ENCODE data around the gene NFIX.

The NFIX gene

DNA sequence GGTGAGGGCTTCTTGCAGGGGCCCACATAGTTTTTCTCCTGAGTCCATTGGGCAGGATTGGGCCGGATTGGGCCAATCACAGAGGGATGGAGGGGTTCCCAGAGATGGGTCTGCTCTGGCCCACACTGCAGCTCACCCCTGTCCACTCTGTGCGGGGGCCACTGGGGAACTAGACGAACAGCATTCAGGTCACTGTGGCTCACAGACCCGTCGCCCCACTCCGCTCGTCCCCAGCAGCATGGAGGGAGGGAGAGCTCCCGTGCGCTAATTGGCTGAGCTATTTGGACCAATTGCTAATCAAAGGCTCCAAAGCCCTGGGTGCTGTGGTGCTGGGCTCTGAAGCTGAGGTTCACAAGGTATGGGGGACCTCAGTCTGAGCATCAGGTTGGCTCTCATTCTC lies 134.1 kb downstream of the NFIX start:
- Histone ChIP-seq H3K27ac (no peak overlapping the region), H3K4me3 (ENCODE audit: low read depth in 1 of 2, low read length in 1 of 2) (no peak overlapping the region), H3K36me3 (peaks cover 11% of the 10 kb centered on the region), H3K27me3 (no peaks in the 10 kb centered on the region), H3K9me3 (no peaks in the 10 kb centered on the region), H3K4me1 (ENCODE audit: control insufficient read depth in 1 of 2, insufficient read depth in 1 of 2, low read depth in 1 of 2, low read length in 1 of 2) (no peaks in the 10 kb centered on the region)
- TF ChIP-seq, protein P1, sequence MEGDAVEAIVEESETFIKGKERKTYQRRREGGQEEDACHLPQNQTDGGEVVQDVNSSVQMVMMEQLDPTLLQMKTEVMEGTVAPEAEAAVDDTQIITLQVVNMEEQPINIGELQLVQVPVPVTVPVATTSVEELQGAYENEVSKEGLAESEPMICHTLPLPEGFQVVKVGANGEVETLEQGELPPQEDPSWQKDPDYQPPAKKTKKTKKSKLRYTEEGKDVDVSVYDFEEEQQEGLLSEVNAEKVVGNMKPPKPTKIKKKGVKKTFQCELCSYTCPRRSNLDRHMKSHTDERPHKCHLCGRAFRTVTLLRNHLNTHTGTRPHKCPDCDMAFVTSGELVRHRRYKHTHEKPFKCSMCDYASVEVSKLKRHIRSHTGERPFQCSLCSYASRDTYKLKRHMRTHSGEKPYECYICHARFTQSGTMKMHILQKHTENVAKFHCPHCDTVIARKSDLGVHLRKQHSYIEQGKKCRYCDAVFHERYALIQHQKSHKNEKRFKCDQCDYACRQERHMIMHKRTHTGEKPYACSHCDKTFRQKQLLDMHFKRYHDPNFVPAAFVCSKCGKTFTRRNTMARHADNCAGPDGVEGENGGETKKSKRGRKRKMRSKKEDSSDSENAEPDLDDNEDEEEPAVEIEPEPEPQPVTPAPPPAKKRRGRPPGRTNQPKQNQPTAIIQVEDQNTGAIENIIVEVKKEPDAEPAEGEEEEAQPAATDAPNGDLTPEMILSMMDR (IDR thresholded peaks at IDR 0.05), result no peak

DNA sequence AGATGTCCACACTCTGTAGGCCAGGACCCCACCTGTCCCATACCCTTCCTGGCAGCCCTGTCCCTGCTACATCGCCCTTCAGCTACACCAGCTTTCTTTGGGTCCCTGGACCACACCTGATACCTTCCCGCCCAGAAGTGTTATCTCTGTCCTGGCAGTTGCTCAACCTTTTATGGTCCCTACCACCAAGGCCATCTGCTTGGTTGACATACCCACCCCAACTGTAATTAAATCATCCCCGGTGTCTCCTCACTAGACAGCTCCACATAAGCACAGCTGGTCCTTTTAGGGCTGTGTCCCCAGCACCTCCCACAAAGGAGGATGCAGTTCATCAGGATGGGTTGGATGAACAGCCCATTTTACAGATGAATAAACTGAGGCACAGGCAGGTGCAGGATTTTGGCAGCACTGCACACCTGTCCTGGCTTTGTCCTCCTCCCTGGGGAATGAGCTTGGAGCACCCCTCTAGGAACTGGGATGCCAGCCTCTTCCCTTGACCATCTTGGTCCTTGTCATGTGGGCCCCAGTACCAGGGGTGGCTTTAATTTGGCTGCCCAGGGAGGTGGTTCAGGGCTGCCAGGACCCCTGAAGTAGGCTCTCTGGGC lies 135.7 kb downstream of the NFIX start:
- H3K4me3 ChIP-seq (ENCODE audit: low read depth in 1 of 2, low read length in 1 of 2), result no peak overlapping the region
- H3K9me3 ChIP-seq, result no peaks in the 10 kb centered on the region
- H3K36me3 ChIP-seq, result peaks cover 15% of the 10 kb centered on the region
- TF ChIP-seq, protein P1 (IDR thresholded peaks at IDR 0.05), result no peak
- no peak overlapping the region for H3K27ac ChIP-seq
- H3K27me3 ChIP-seq, result no peaks in the 10 kb centered on the region
- no peaks in the 10 kb centered on the region for H3K4me1 ChIP-seq (ENCODE audit: control insufficient read depth in 1 of 2, insufficient read depth in 1 of 2, low read depth in 1 of 2, low read length in 1 of 2)

DNA sequence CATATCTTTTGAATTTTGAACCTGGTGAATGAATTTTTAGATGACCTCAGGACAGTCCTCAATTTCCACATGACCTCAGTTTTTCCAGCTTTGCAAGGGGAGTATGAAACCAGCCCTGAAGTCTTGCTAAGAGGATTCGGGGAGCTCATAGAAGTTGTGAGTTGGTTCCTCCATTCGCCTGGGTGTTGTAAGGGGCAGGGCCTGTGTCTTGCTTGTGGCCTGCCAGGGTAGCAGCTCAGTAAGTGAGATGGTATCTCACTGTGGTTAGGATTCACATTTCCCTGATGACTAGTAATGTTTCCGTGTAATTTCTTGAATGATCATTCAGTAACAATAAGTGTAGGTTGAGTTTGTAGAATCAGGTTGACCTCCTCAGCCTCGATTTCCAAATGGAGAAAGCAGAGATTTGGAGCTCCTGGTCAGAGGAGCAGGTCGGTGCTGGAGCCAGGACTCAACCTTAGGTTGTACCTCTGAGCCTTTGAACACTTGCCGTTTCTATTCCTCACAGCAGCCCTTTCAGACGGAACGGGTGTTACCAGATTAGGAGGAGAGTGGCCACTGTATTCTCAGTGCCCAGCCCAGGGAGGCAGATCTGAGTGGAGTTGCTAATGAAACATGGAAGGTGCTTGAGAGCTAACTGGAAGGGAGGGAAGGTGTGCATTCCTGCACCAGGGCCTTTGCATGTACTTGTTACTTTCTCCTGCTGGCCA lies 137.4 kb downstream of the NFIX start:
- Histone ChIP-seq H3K27me3 (no peaks in the 10 kb centered on the region), H3K4me1 (ENCODE audit: control insufficient read depth in 1 of 2, insufficient read depth in 1 of 2, low read depth in 1 of 2, low read length in 1 of 2) (no peaks in the 10 kb centered on the region), H3K27ac (peak overlapping the region; percentile 8), H3K4me3 (ENCODE audit: low read depth in 1 of 2, low read length in 1 of 2) (no peak overlapping the region), H3K9me3 (no peaks in the 10 kb centered on the region), H3K36me3 (peaks cover 27% of the 10 kb centered on the region)
- TF ChIP-seq, protein P1 (IDR thresholded peaks at IDR 0.05), result no peak

DNA sequence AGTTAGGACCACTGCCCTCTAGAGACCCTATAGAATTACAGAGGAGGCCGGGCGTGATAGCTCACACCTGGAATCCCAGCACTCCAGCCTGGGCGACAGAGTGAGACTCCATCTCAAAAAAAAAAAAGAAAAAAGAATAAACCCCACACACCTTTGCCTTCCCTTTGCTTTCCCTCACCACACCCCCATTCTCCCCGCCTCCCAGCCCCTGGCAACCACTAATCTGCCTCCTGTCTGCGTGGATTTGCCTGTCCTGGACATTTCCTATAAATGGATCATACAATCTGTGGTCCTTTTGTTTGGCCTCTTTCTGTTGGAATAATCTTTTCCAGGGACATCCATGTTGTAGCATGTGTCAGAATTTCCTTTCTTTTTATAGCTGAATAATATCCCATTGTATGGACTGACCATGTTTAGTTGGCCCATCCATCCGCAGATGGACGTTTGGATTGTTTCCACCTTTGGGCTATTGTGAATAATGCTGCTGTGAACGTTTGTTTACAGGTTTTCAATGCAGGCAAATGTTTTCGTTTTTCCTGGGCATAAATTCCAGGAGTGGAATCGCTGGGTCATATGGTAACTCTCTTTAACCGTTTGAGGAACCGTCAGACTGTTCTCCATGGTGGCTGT lies 138.1 kb downstream of the NFIX start:
- H3K27ac ChIP-seq, result no peak overlapping the region
- H3K4me3 ChIP-seq (ENCODE audit: low read depth in 1 of 2, low read length in 1 of 2), result no peak overlapping the region
- H3K27me3 ChIP-seq, result no peaks in the 10 kb centered on the region
- peaks cover 0 to under 1% of the 10 kb centered on the region in 2 experiments for H3K4me1 ChIP-seq (ENCODE audit: control insufficient read depth in 1 of 2, insufficient read depth in 1 of 2, low read depth in 1 of 2, low read length in 1 of 2)
- peaks cover 34% of the 10 kb centered on the region for H3K36me3 ChIP-seq
- no peaks in the 10 kb centered on the region for H3K9me3 ChIP-seq
- TF ChIP-seq, protein P1 (IDR thresholded peaks at IDR 0.05), result no peak

DNA sequence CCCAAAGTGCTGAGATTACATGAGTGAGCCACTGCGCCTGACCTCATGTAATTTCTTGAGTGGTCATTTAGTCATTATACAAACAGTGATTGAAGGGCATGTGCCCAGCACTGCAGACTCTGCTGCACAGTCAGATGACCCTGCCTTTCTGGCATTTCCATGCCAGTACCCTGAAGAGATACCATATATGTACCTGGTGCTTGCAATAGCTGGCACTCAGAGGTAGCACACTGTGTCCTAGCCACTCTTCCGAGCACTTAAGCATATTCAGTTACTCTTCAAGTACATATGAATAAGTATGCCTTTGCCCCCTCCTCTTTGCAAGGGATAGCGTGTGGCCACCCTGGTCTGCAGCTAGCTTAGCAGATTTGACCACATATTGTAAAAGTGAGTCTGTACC lies 139.4 kb downstream of the NFIX start:
- H3K27me3 ChIP-seq, result no peaks in the 10 kb centered on the region
- H3K4me3 ChIP-seq (ENCODE audit: low read depth in 1 of 2, low read length in 1 of 2), result no peak overlapping the region
- H3K27ac ChIP-seq, result no peak overlapping the region
- TF ChIP-seq, protein P1 (IDR thresholded peaks at IDR 0.05), result no peak
- peaks cover 10 to 13% of the 10 kb centered on the region in 2 experiments for H3K4me1 ChIP-seq (ENCODE audit: control insufficient read depth in 1 of 2, insufficient read depth in 1 of 2, low read depth in 1 of 2, low read length in 1 of 2)
- H3K9me3 ChIP-seq, result no peaks in the 10 kb centered on the region
- peaks cover 45% of the 10 kb centered on the region for H3K36me3 ChIP-seq
